Measurements from ENCODE around the gene PANX2.
A peak's percentile ranks its signal among the peaks of the same experiment; 100 is the strongest.
"Not testable (repeated sequence)": the region's sequence is repeated elsewhere in the genome, so short reads cannot be mapped to it uniquely, and the experiment has no call there.

PANX2 gene

GRCh38 chr22:50165436-50166123 lies 5.0 kb upstream of the PANX2 start:
- no peak for DNase-seq (ENCODE audit: low read depth, low spot score)

GRCh38 chr22:50167689-50168489 lies 2.6 kb upstream of the PANX2 start:
- Histone ChIP-seq H3K9me3 (ENCODE audit: low read depth, low read length) (no peaks in the 10 kb centered on the region), H3K4me3 (no peak overlapping the region), H3K27ac (no peak overlapping the region), H3K36me3 (ENCODE audit: insufficient read depth, low read length) (no peaks in the 10 kb centered on the region), H3K9ac (ENCODE audit: insufficient read length) (no peak overlapping the region)
- no peak for DNase-seq (ENCODE audit: low read depth, low spot score)
- TF ChIP-seq EZH2 (IDR thresholded peaks at IDR 0.05) (no peak), FOXP2 (optimal IDR thresholded peaks at IDR 0.05; ENCODE audit: control extremely low read depth, extremely low read length, insufficient read depth) (no peak), POLR2AphosphoS5 (IDR thresholded peaks at IDR 0.05; ENCODE audit: borderline replicate concordance, low read depth, low read length) (no peak)

More at GRCh38 chr22:50165436-50166123, 5.0 kb upstream of the PANX2 start:
- H3K27ac ChIP-seq = no peak overlapping the region
- no peak overlapping the region for H3K4me3 ChIP-seq
- no peak overlapping the region for H3K9ac ChIP-seq (ENCODE audit: insufficient read length)
- H3K36me3 ChIP-seq (ENCODE audit: insufficient read depth, low read length) = no peaks in the 10 kb centered on the region
- H3K9me3 ChIP-seq (ENCODE audit: low read depth, low read length) = no peaks in the 10 kb centered on the region
- TF ChIP-seq EZH2 (IDR thresholded peaks at IDR 0.05) (no peak), POLR2AphosphoS5 (IDR thresholded peaks at IDR 0.05; ENCODE audit: borderline replicate concordance, low read depth, low read length) (no peak), FOXP2 (optimal IDR thresholded peaks at IDR 0.05; ENCODE audit: control extremely low read depth, extremely low read length, insufficient read depth) (no peak)

- not testable (repeated sequence) for H3K9me3 ChIP-seq (ENCODE audit: low read depth, low read length); DNase-seq (ENCODE audit: low read depth, low spot score); H3K9ac ChIP-seq (ENCODE audit: insufficient read length); H3K36me3 ChIP-seq (ENCODE audit: insufficient read depth, low read length); H3K4me3 ChIP-seq
- peak overlapping the region; percentile 68; the same call in 1 of the 2 replicates for H3K27ac ChIP-seq
These were observed 1.9 kb upstream of the PANX2 start for GRCh38 chr22:50168490-50169180.

GRCh38 chr22:50169181-50169759 lies 1.3 kb upstream of the PANX2 start:
- Histone ChIP-seq H3K27ac (peak overlapping the region; percentile 68; the same call in 1 of the 2 replicates), H3K9me3 (ENCODE audit: low read depth, low read length) (no peaks in the 10 kb centered on the region), H3K9ac (ENCODE audit: insufficient read length) (no peak overlapping the region), H3K36me3 (ENCODE audit: insufficient read depth, low read length) (no peaks in the 10 kb centered on the region), H3K4me3 (0 out of 2 replicates have a peak overlapping the region, but pooled peaks have one; percentile 69)
- no peak for TF ChIP-seq POLR2AphosphoS5 (IDR thresholded peaks at IDR 0.05; ENCODE audit: borderline replicate concordance, low read depth, low read length)
- no peak for TF ChIP-seq EZH2 (IDR thresholded peaks at IDR 0.05)
- no peak for TF ChIP-seq FOXP2 (optimal IDR thresholded peaks at IDR 0.05; ENCODE audit: control extremely low read depth, extremely low read length, insufficient read depth)
- no peak for DNase-seq (ENCODE audit: low read depth, low spot score)

GRCh38 chr22:50169774-50170341 lies 673 bp upstream of the PANX2 start:
- DNase-seq (ENCODE audit: low read depth, low spot score) = no peak
- no peak overlapping the region for H3K9ac ChIP-seq (ENCODE audit: insufficient read length)
- peak overlapping the region; percentile 69 for H3K4me3 ChIP-seq
- H3K36me3 ChIP-seq (ENCODE audit: insufficient read depth, low read length) = no peaks in the 10 kb centered on the region
- TF ChIP-seq EZH2 (IDR thresholded peaks at IDR 0.05) (no peak), POLR2AphosphoS5 (IDR thresholded peaks at IDR 0.05; ENCODE audit: borderline replicate concordance, low read depth, low read length) (no peak), FOXP2 (optimal IDR thresholded peaks at IDR 0.05; ENCODE audit: control extremely low read depth, extremely low read length, insufficient read depth) (no peak)
- H3K9me3 ChIP-seq (ENCODE audit: low read depth, low read length) = no peaks in the 10 kb centered on the region
- H3K27ac ChIP-seq = no peak overlapping the region

- peak overlapping the region; percentile 73 for H3K9ac ChIP-seq (ENCODE audit: insufficient read length)
- no peak for DNase-seq (ENCODE audit: low read depth, low spot score)
- H3K4me3 ChIP-seq = peak overlapping the region; percentile 82
- TF ChIP-seq EZH2 (IDR thresholded peaks at IDR 0.05) = no peak
- H3K9me3 ChIP-seq (ENCODE audit: low read depth, low read length) = no peaks in the 10 kb centered on the region
- H3K36me3 ChIP-seq (ENCODE audit: insufficient read depth, low read length) = no peaks in the 10 kb centered on the region
- peak overlapping the region; percentile 60 for H3K27ac ChIP-seq
These were observed 911 bp downstream of the PANX2 start for GRCh38 chr22:50171319-50171964.

GRCh38 chr22:50171965-50172421 lies 1.5 kb downstream of the PANX2 start:
- Histone ChIP-seq H3K36me3 (ENCODE audit: insufficient read depth, low read length) (no peaks in the 10 kb centered on the region; the same call in 1 of the 2 replicates), H3K9ac (ENCODE audit: insufficient read length) (no peak overlapping the region), H3K4me3 (peak overlapping the region; percentile 82), H3K27ac (peak overlapping the region; percentile 60), H3K9me3 (ENCODE audit: low read depth, low read length) (no peaks in the 10 kb centered on the region)
- no peak for DNase-seq (ENCODE audit: low read depth, low spot score)
- TF ChIP-seq FOXP2 (optimal IDR thresholded peaks at IDR 0.05; ENCODE audit: control extremely low read depth, extremely low read length, insufficient read depth) (no peak), POLR2AphosphoS5 (IDR thresholded peaks at IDR 0.05; ENCODE audit: borderline replicate concordance, low read depth, low read length) (no peak), EZH2 (IDR thresholded peaks at IDR 0.05) (no peak)

Data from SK-N-MC (cell line).